ENCODE data around the gene ASIC2. TPM values are rescaled to one million over a fixed set of nuclear protein-coding genes. Genes with fewer than 3 reads are reported as not detected.

The ASIC2 gene
- polyA plus RNA-seq, 6 donors from 2014 or later: not detected

DNA sequence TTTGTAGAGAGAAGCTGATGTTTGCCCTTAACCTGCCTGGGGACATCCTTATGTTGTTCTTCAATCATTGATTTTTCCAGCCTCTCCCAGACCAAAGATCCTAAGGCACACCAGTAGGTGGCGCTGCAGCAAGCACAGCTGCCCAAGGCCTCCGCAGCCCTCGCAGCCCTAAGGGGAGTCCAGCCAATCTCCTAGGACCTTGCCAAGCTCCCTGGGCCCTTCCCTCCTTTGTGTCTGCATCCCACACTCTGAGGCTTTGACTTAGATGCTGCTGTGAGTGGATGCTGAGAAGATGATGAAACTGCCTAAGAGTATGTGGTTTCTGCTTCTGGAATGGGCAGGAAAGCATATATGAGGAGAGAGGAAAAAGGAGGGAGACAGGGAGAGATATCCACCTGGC, 254.4 kb downstream of the ASIC2 start:
- no peak overlapping the region for H3K4me3 Mint-ChIP-seq
- peaks cover 26 to 63% (median 47%) of the 10 kb centered on the region in 3 donors for H3K27me3 Mint-ChIP-seq
- H3K9me3 Mint-ChIP-seq: peaks cover 0 to 20% (median 5%) of the 10 kb centered on the region in 7 donors
- ATAC-seq (ENCODE audit: low read depth in 2 of 2) (no peak), DNase-seq (no peak)
- H3K27ac Mint-ChIP-seq: no peak overlapping the region
- no peaks in the 10 kb centered on the region for H3K4me1 Mint-ChIP-seq
- H3K36me3 Mint-ChIP-seq: no peaks in the 10 kb centered on the region

GRCh38 chr17:33033176-33033575, 259.9 kb downstream of the ASIC2 start:
- Mint-ChIP-seq H3K36me3 (no peaks in the 10 kb centered on the region), H3K4me1 (no peaks in the 10 kb centered on the region), H3K27ac (no peak overlapping the region), H3K27me3 (peaks cover 12 to 51% (median 42%) of the 10 kb centered on the region in 3 donors), H3K4me3 (no peak overlapping the region), H3K9me3 (peaks cover 0 to 20% (median 5%) of the 10 kb centered on the region in 7 donors)
- no peak for ATAC-seq (ENCODE audit: low read depth in 2 of 2)
- no peak for DNase-seq

DNA sequence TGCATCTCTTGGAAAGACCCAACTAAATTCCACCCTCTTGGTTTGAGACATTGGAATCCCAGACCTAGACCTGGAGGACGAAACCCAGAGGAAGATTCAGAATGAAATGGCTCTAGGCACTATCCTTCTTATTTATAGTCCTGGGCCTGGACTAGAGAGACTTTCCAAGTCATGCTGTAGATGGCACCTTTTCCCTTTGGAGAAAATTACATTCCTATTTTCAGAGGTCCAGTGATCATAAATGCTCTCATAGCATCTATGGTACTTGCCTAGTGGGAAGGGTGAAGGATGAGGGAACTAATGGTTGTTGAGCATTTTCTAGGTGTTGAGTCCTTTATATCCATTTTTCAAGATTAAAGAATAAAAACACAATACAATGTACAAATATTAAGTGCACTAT, 264.3 kb downstream of the ASIC2 start:
- ATAC-seq (ENCODE audit: low read depth in 2 of 2) (no peak), DNase-seq (no peak)
- Mint-ChIP-seq H3K27me3 (peaks cover 4 to 28% (median 11%) of the 10 kb centered on the region in 3 donors), H3K9me3 (no peaks in the 10 kb centered on the region), H3K27ac (no peak overlapping the region), H3K36me3 (no peaks in the 10 kb centered on the region), H3K4me1 (no peaks in the 10 kb centered on the region), H3K4me3 (no peak overlapping the region)

DNA sequence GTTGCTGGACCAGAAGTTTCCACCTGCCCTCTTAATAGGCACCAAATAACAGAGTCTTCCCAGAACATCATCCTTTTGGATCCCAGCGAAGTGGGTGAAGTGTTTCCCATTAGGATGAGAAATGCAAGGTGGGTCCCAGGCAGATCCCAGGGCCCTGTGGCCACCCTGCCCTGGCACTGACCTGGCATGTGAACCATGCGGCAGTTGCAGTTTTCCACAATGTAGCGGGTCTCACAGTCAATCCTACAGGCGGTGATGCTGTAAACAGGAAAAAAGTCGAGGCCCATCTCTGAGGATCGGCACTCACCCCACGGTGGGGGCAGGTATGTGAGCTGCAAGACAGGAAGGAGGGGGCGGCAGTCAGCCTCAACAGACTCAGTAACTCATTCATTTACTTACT, 265.0 kb downstream of the ASIC2 start:
- no peak for DNase-seq
- peaks cover 4 to 24% (median 8%) of the 10 kb centered on the region in 3 donors for H3K27me3 Mint-ChIP-seq
- H3K9me3 Mint-ChIP-seq: no peaks in the 10 kb centered on the region
- no peaks in the 10 kb centered on the region for H3K4me1 Mint-ChIP-seq
- H3K36me3 Mint-ChIP-seq: no peaks in the 10 kb centered on the region
- ATAC-seq (ENCODE audit: low read depth in 2 of 2): no peak
- no peak overlapping the region for H3K27ac Mint-ChIP-seq
- H3K4me3 Mint-ChIP-seq: no peak overlapping the region

GRCh38 chr17:33024688-33025486, 268.2 kb downstream of the ASIC2 start:
- H3K27ac Mint-ChIP-seq: peak overlapping the region in 2 of 6 donors; percentile 15 to 33
- no peak for ATAC-seq (ENCODE audit: low read depth in 2 of 2)

DNA sequence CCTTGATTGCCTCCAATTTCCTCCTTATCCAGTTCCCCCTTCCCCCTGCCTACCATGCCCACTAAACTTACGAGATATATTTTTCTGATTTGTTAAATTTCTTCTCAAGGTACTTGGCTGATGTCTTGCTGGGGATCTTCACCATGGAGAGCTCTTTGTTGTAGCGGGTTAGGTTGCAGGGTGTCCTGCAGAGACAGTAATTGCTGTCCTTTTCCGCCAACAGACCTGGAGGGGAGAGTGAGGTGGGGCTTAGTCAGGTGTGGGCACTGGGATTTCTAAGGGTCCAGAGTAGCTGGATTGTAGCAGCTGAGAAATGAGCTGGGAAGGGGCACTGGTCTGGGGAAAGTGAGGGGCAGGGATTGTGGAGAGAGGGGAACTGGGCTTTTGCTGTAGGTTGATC, 269.3 kb downstream of the ASIC2 start:
- Mint-ChIP-seq H3K4me1 (no peaks in the 10 kb centered on the region), H3K27ac (no peak overlapping the region), H3K36me3 (no peaks in the 10 kb centered on the region), H3K9me3 (no peaks in the 10 kb centered on the region), H3K4me3 (no peak overlapping the region), H3K27me3 (peaks cover 8 to 28% (median 17%) of the 10 kb centered on the region in 3 donors)
- no peak for ATAC-seq (ENCODE audit: low read depth in 2 of 2)
- no peak for DNase-seq

More at GRCh38 chr17:33024688-33025486, 268.2 kb downstream of the ASIC2 start:
- no peaks in the 10 kb centered on the region for H3K9me3 Mint-ChIP-seq
- peaks cover 4 to 21% (median 8%) of the 10 kb centered on the region in 3 donors for H3K27me3 Mint-ChIP-seq
- H3K36me3 Mint-ChIP-seq: no peaks in the 10 kb centered on the region
- H3K4me3 Mint-ChIP-seq: no peak overlapping the region
- H3K4me1 Mint-ChIP-seq: no peaks in the 10 kb centered on the region
- DNase-seq: no peak

DNA sequence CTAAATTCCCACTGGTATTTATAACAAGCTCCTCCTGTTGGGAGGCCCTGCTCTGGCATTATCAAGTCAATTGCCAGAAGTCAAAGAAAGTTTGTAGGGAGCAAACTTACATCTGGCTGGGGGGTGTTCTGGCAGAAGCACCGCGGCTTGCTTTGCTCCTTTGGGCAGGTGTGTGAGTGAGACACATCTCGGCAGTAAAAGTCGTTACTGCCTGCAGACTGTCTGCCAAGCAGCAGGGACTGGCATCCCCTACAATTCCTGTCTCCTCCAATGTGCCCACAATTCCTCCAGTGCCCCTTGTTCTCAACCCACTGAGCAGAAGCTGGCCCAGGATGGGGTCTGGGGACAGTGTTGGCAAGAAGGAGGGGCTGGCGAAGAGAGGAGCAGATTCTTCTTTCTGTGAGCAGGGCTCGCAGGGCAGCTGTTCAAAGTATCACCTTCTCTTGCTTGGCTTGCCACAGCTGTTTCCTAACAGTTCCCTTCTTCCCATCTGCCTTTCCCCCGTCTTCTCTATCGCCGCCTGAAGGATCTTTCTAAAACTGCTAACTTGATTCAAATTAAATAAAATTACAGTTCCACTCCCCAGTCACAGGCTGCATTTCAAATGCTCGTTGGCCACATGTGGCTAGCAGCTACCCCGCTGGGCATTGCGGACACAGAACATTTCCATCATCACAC, 271.2 kb downstream of the ASIC2 start:
- H3K4me3 Mint-ChIP-seq: no peak overlapping the region
- ATAC-seq (ENCODE audit: low read depth in 2 of 2) (no peak), DNase-seq (no peak)
- H3K27me3 Mint-ChIP-seq: peaks cover 4 to 33% (median 20%) of the 10 kb centered on the region in 3 donors
- no peaks in the 10 kb centered on the region for H3K36me3 Mint-ChIP-seq
- H3K4me1 Mint-ChIP-seq: no peaks in the 10 kb centered on the region
- no peak overlapping the region for H3K27ac Mint-ChIP-seq
- H3K9me3 Mint-ChIP-seq: no peaks in the 10 kb centered on the region

DNA sequence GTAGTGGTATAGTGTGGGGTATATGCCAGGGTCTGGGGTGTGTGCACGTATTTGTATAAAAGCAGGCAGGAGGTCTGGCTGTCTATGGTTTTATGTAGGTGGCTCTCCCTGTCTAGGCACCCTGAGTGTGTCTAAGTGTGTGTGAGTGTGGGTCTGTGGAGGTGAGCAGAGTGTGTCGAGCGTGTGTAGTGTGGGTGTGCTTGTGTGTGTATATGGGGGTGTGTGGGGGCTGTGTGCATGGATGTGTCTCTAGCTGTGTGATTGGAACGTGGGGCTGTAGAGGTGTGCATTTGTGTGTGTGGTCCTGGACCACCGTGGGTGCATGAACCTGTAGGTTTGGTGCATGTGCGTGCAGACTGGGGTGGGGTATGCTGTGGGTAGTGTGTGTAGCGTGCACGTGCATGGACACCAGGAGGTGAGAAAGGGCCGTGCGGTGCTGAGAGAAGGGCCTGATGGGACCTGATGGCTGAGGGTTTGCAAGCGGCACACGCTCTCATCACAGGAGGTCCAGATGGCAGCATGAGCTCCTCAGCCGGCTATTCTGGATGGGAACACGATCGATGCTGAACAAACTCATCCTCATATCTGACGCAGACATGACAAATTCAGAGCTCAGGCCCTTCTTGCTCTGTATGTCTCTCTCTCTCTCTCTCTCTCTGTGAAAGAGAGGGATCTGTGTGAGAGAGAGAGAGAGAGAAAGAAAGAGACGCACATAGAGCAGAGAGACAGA, 273.8 kb downstream of the ASIC2 start:
- Mint-ChIP-seq H3K27ac (no peak overlapping the region), H3K36me3 (no peaks in the 10 kb centered on the region), H3K4me3 (no peak overlapping the region), H3K27me3 (peaks cover 4 to 19% (median 19%) of the 10 kb centered on the region in 3 donors), H3K9me3 (no peaks in the 10 kb centered on the region), H3K4me1 (no peaks in the 10 kb centered on the region)
- ATAC-seq (ENCODE audit: low read depth in 2 of 2) (no peak), DNase-seq (no peak)

GRCh38 chr17:33017366-33017765, 275.7 kb downstream of the ASIC2 start:
- ATAC-seq (ENCODE audit: low read depth in 2 of 2) (no peak), DNase-seq (no peak)
- Mint-ChIP-seq H3K27me3 (peaks cover 4 to 28% (median 15%) of the 10 kb centered on the region in 3 donors), H3K27ac (no peak overlapping the region), H3K36me3 (no peaks in the 10 kb centered on the region), H3K4me3 (no peak overlapping the region), H3K9me3 (no peaks in the 10 kb centered on the region), H3K4me1 (no peaks in the 10 kb centered on the region)

DNA sequence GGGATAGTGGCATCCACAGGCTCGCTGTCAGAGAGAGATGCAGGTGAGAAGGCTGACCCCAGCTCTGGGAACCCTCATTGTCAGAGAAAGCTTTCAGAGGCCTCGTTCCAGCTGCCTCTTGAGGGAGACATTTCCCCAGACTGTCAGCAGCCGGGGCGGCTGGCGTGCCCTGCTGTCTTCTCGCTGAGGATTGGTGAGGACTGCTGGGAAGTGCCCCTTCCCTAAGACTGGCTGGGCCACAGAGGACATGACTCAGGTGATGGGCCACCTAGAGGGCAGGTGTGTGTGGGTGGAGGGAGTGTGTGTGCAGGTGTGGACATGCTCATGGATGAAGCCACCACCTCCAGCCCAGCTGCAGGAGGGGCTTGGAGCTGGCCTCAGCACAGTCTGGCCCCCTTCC, 276.2 kb downstream of the ASIC2 start:
- DNase-seq (no peak), ATAC-seq (ENCODE audit: low read depth in 2 of 2) (no peak)
- Mint-ChIP-seq H3K27me3 (peaks cover 4 to 28% (median 12%) of the 10 kb centered on the region in 3 donors), H3K36me3 (no peaks in the 10 kb centered on the region), H3K4me1 (no peaks in the 10 kb centered on the region), H3K27ac (no peak overlapping the region), H3K4me3 (no peak overlapping the region), H3K9me3 (no peaks in the 10 kb centered on the region)

DNA sequence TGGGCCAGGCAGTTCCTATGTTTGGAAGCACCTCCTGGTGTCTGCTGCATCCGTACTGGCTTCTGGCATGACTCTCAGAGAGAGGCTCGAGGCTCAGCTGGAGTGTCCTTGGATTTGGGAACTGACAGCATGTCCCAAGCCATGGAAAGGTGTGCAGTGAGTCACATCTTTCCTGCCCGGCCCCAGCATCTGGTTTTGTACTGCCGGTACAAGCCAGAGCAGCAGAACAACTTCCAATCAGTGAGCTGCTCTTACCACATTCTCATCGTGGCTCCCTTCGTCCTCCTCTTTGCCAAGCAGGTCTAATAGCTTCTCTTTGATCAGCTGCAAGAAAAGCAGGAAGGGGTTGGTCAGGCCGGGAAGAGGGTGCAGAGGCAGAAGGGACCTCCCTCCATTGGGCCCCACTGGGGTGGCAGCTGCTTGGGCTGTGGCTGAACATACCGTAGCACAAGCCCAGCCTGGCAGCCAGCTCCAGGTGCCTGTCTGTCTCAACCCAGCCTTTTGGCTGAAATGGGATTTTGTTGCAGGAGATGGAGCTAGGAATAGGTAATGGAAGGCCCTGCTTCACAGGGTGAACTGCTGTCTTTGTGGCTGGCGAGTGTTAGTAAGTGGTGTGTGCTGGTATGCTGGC, 277.3 kb downstream of the ASIC2 start:
- Mint-ChIP-seq H3K36me3 (no peaks in the 10 kb centered on the region), H3K27ac (no peak overlapping the region), H3K9me3 (no peaks in the 10 kb centered on the region), H3K4me1 (no peaks in the 10 kb centered on the region), H3K27me3 (peaks cover 4 to 28% (median 12%) of the 10 kb centered on the region in 3 donors), H3K4me3 (no peak overlapping the region)
- ATAC-seq (ENCODE audit: low read depth in 2 of 2): no peak
- DNase-seq: no peak

GRCh38 chr17:33014751-33015150, 278.3 kb downstream of the ASIC2 start:
- ATAC-seq (ENCODE audit: low read depth in 2 of 2): no peak
- H3K27me3 Mint-ChIP-seq: peaks cover 4 to 28% (median 12%) of the 10 kb centered on the region in 3 donors
- no peaks in the 10 kb centered on the region for H3K9me3 Mint-ChIP-seq
- H3K4me3 Mint-ChIP-seq: no peak overlapping the region
- no peaks in the 10 kb centered on the region for H3K4me1 Mint-ChIP-seq
- H3K27ac Mint-ChIP-seq: no peak overlapping the region
- no peak for DNase-seq
- H3K36me3 Mint-ChIP-seq: no peaks in the 10 kb centered on the region

- no peak overlapping the region for H3K27ac Mint-ChIP-seq
- H3K27me3 Mint-ChIP-seq: peaks cover 0 to 27% (median 5%) of the 10 kb centered on the region in 3 donors
- H3K36me3 Mint-ChIP-seq: no peaks in the 10 kb centered on the region
Measured at GRCh38 chr17:33013596-33014375, 279.3 kb downstream of the ASIC2 start.

More at GRCh38 chr17:33013596-33014375, 279.3 kb downstream of the ASIC2 start:
- no peak for DNase-seq
- H3K9me3 Mint-ChIP-seq: no peaks in the 10 kb centered on the region
- no peaks in the 10 kb centered on the region for H3K4me1 Mint-ChIP-seq
- no peak overlapping the region for H3K4me3 Mint-ChIP-seq
- no peak for ATAC-seq (ENCODE audit: low read depth in 2 of 2)

All from naive B cell (primary cell).